ENCODE data around the gene RUBCNL. TPM values are rescaled to one million over a fixed set of nuclear protein-coding genes. Genes with fewer than 3 reads are reported as not detected.

The RUBCNL gene
- total RNA-seq, 2 donors from 2014 or later: 2.0 to 3.0 TPM

- peaks cover 17% of the 10 kb centered on the region for H3K36me3 Mint-ChIP-seq
- ATAC-seq (no peak), DNase-seq (ENCODE audit: low spot score) (no peak)
- peaks cover 32 to 33% of the 10 kb centered on the region in 2 donors for H3K4me1 Mint-ChIP-seq (ENCODE audit: low read depth in 2 of 2)
- peaks cover 3% of the 10 kb centered on the region for H3K9me3 Mint-ChIP-seq
- H3K4me3 Mint-ChIP-seq: peak overlapping the region; percentile 82
- no peaks in the 10 kb centered on the region for H3K27me3 Mint-ChIP-seq
- peak overlapping the region; percentile 80 to 90 for H3K27ac Mint-ChIP-seq
Observed at GRCh38 chr13:46304546-46304945, 82.5 kb downstream of the RUBCNL start.

GRCh38 chr13:46303742-46304385 lies 83.2 kb downstream of the RUBCNL start:
- ATAC-seq (peak; percentile 80 to 89), DNase-seq (ENCODE audit: low spot score) (no peak)
- Mint-ChIP-seq H3K27me3 (no peaks in the 10 kb centered on the region), H3K27ac (peak overlapping the region; percentile 80 to 90), H3K9me3 (peaks cover 3% of the 10 kb centered on the region), H3K4me3 (peak overlapping the region; percentile 78), H3K36me3 (peaks cover 17% of the 10 kb centered on the region), H3K4me1 (ENCODE audit: low read depth in 2 of 2) (peaks cover 32 to 33% of the 10 kb centered on the region in 2 donors)

- DNase-seq (ENCODE audit: low spot score) (no peak), ATAC-seq (no peak)
- peaks cover 50 to 56% of the 10 kb centered on the region in 2 donors for H3K4me1 Mint-ChIP-seq (ENCODE audit: low read depth in 2 of 2)
- peak overlapping the region; percentile 80 to 83 for H3K27ac Mint-ChIP-seq
- H3K36me3 Mint-ChIP-seq: peaks cover 7% of the 10 kb centered on the region
- peak overlapping the region; percentile 71 for H3K4me3 Mint-ChIP-seq
- peaks cover 2% of the 10 kb centered on the region for H3K9me3 Mint-ChIP-seq
- H3K27me3 Mint-ChIP-seq: no peaks in the 10 kb centered on the region
Observed at GRCh38 chr13:46297361-46297811, 89.7 kb downstream of the RUBCNL start.

GRCh38 chr13:46296921-46297320 lies 90.1 kb downstream of the RUBCNL start:
- Mint-ChIP-seq H3K4me3 (peak overlapping the region; percentile 71), H3K27ac (peak overlapping the region; percentile 80 to 83), H3K36me3 (peaks cover 4% of the 10 kb centered on the region), H3K9me3 (no peaks in the 10 kb centered on the region), H3K27me3 (no peaks in the 10 kb centered on the region), H3K4me1 (ENCODE audit: low read depth in 2 of 2) (peaks cover 47 to 56% of the 10 kb centered on the region in 2 donors)
- ATAC-seq: no peak
- DNase-seq (ENCODE audit: low spot score): no peak

- Mint-ChIP-seq H3K9me3 (no peaks in the 10 kb centered on the region), H3K4me1 (ENCODE audit: low read depth in 2 of 2) (peaks cover 47 to 56% of the 10 kb centered on the region in 2 donors), H3K36me3 (peaks cover 4% of the 10 kb centered on the region), H3K27me3 (no peaks in the 10 kb centered on the region), H3K4me3 (peak overlapping the region; percentile 71), H3K27ac (peak overlapping the region; percentile 80 to 83)
- no peak for DNase-seq (ENCODE audit: low spot score)
- ATAC-seq: peak; percentile 81 to 88
Observed at GRCh38 chr13:46296115-46296822, 90.8 kb downstream of the RUBCNL start.

- Mint-ChIP-seq H3K27me3 (no peaks in the 10 kb centered on the region), H3K27ac (peak overlapping the region; percentile 80 to 83), H3K36me3 (peaks cover 4% of the 10 kb centered on the region), H3K4me3 (peak overlapping the region; percentile 71), H3K4me1 (ENCODE audit: low read depth in 2 of 2) (peaks cover 47 to 56% of the 10 kb centered on the region in 2 donors), H3K9me3 (no peaks in the 10 kb centered on the region)
- ATAC-seq (peak; percentile 94), DNase-seq (ENCODE audit: low spot score) (peak; percentile 86)
Observed at GRCh38 chr13:46295491-46296114, 91.4 kb downstream of the RUBCNL start.

- Mint-ChIP-seq H3K27ac (peak overlapping the region; percentile 9 to 68), H3K27me3 (no peaks in the 10 kb centered on the region), H3K4me3 (no peak overlapping the region), H3K36me3 (no peaks in the 10 kb centered on the region), H3K9me3 (no peaks in the 10 kb centered on the region), H3K4me1 (ENCODE audit: low read depth in 2 of 2) (peaks cover 55 to 57% of the 10 kb centered on the region in 2 donors)
- no peak for ATAC-seq
- DNase-seq (ENCODE audit: low spot score): no peak
Observed at GRCh38 chr13:46293436-46293835, 93.6 kb downstream of the RUBCNL start.

Other genes starting within 250 kb of the RUBCNL start
- 1,000 to 10,000 TPM in 1 of 2 donors, 100 to 1,000 TPM in 1; 844 to 1,356 TPM for gene LCP1, start 205.1 kb downstream of the RUBCNL start, total RNA-seq
- gene LRRC63, start 175.3 kb downstream of the RUBCNL start, total RNA-seq: under 1 TPM; 0.42 to 0.59 TPM
- gene LRCH1, start 165.9 kb upstream of the RUBCNL start, total RNA-seq: 10 to 100 TPM; 24.9 to 26.0 TPM